PC-3 (cell line): ENCODE data around the gene SMARCD1. TPM values are rescaled to one million over a fixed set of nuclear protein-coding genes. Genes with fewer than 3 reads are reported as not detected.

Source experiments
- ATAC-seq: fragments of 200-7000 bp; cut with Tn5 transposase; 2 replicates; pipeline ENCODE4 v1.9.1; 2020; ENCODE audit warnings: mild to moderate bottlenecking, moderate library complexity
- BruUV-seq: library from RNA; stranded (reverse); fragments of 400-500 nt; replicated peaks from 2 replicates; lab custom pipeline; 2021; lab: Mats Ljungman, UMichigan
- CTCF ChIA-PET: fragments of 300-600 bp; sonication (Branson Sonifier 250); formaldehyde crosslinking; loops from one replicate; lab custom pipeline; 2022; ENCODE audit warnings: antibody characterized with exemption; lab: Charles Lee
- POLR2A ChIA-PET: fragments of 300-600 bp; sonication (Branson Sonifier 250); formaldehyde crosslinking; loops from one replicate; lab custom pipeline; 2022; ENCODE audit warnings: antibody characterized with exemption; ENCODE audit not compliant: unreplicated experiment; lab: Charles Lee
- DNase-seq: peaks from one replicate; pipeline ENCODE4 v3.0.0-alpha.2; 2015
- H2AFZ ChIP-seq: fragments of 300-600 bp; sonication (generic); 2 replicates; pipeline ENCODE4 v1.6.0; 2016; ENCODE audit warnings: antibody characterized with exemption, low read length
- H3F3A ChIP-seq: fragments of 300-600 bp; sonication (generic); one replicate; pipeline ENCODE4 v1.6.0; 2017; ENCODE audit warnings: antibody characterized with exemption, low read length, control low read depth, mild to moderate bottlenecking; ENCODE audit not compliant: unreplicated experiment
- H3K27ac ChIP-seq: fragments of 300-600 bp; sonication (generic); 2 replicates; pipeline ENCODE4 v1.5.1; 2016; ENCODE audit warnings: mild to moderate bottlenecking, low read length
- H3K27me3 ChIP-seq: fragments of 300-600 bp; sonication (generic); 2 replicates; pipeline ENCODE4 v1.6.1; 2016; ENCODE audit warnings: low read length, mixed read lengths
- H3K36me3 ChIP-seq: fragments of 300-600 bp; sonication (generic); 2 replicates; pipeline ENCODE4 v1.6.1; 2016; ENCODE audit warnings: low read depth, mixed run types, low read length, mixed read lengths
- H3K4me1 ChIP-seq: fragments of 300-600 bp; sonication (generic); 2 replicates; pipeline ENCODE4 v1.5.1; 2016; ENCODE audit warnings: low read length; ENCODE audit not compliant: insufficient read depth
- H3K4me2 ChIP-seq: fragments of 300-600 bp; sonication (generic); 2 replicates; pipeline ENCODE4 v1.6.0; 2016; ENCODE audit warnings: low read length
- H3K4me3 ChIP-seq: fragments of 300-600 bp; sonication (generic); 2 replicates; pipeline ENCODE4 v1.5.1; 2016; ENCODE audit warnings: mild to moderate bottlenecking, low read length, mixed read lengths
- H3K79me2 ChIP-seq: fragments of 300-600 bp; sonication (generic); 2 replicates; pipeline ENCODE4 v1.6.1; 2017; ENCODE audit warnings: low read length, mixed read lengths
- H3K9ac ChIP-seq: fragments of 300-600 bp; sonication (generic); 2 replicates; pipeline ENCODE4 v1.6.0; 2016; ENCODE audit warnings: mild to moderate bottlenecking, low read length
- H3K9me2 ChIP-seq: fragments of 300-600 bp; sonication (generic); replicated peaks from 2 replicates; pipeline ENCODE4 v1.6.1; 2016; ENCODE audit warnings: mixed run types, low read length, mixed read lengths
- H3K9me3 ChIP-seq: fragments of 300-600 bp; sonication (generic); 2 replicates; pipeline ENCODE4 v1.6.1; 2016; ENCODE audit warnings: low read length, mixed read lengths
- H4K20me1 ChIP-seq: fragments of 300-600 bp; sonication (generic); 2 replicates; pipeline ENCODE4 v1.6.1; 2016; ENCODE audit warnings: low read length, mixed read lengths
- CTCF ChIP-seq: fragments of 300-600 bp; sonication (generic); conservative IDR thresholded peaks from 2 replicates; pipeline ENCODE4 v1.5.1; 2017; ENCODE audit warnings: antibody characterized with exemption, low read depth, mild to moderate bottlenecking, low read length
- EZH2 ChIP-seq: fragments of 300-600 bp; sonication (generic); IDR thresholded peaks from one replicate; pipeline ENCODE4 v1.6.1; 2017; ENCODE audit warnings: antibody characterized with exemption, mild to moderate bottlenecking, low read length; ENCODE audit not compliant: unreplicated experiment
- EZH2phosphoT487 ChIP-seq: fragments of 300-600 bp; sonication (generic); IDR thresholded peaks from 2 replicates; pipeline ENCODE4 v1.6.1; 2018; ENCODE audit warnings: mild to moderate bottlenecking, antibody characterized with exemption, low read length, borderline replicate concordance
- intact Hi-C: fragments of 100-400 bp; cut with micrococcal nuclease; formaldehyde crosslinking; loops from 2 replicates; pipeline ENCODE4 v1.9.0; 2023
- total RNA-seq: library from RNA; depleted of rRNA; stranded (reverse); fragments of >200 nt; gene quantifications from 2 replicates; pipeline ENCODE4 v1.2.3, GENCODE V29; 2014

The SMARCD1 gene
- total RNA-seq, 1 experiment from 2014 or later: 105 TPM

- ATAC-seq (no peak), DNase-seq (no peak)
- Histone ChIP-seq H4K20me1 (no peaks in the 10 kb centered on the region), H3K79me2 (no peaks in the 10 kb centered on the region), H3K9ac (no peak overlapping the region), H3K4me3 (no peak overlapping the region), H3K36me3 (no peaks in the 10 kb centered on the region), H2AFZ (no peak overlapping the region), H3K9me3 (no peaks in the 10 kb centered on the region), H3K27ac (no peak overlapping the region), H3K9me2 (no peaks in the 10 kb centered on the region), H3K4me2 (no peak overlapping the region), H3K27me3 (no peaks in the 10 kb centered on the region), H3F3A (no peaks in the 10 kb centered on the region), H3K4me1 (no peaks in the 10 kb centered on the region)
- ChIA-PET CTCF (no interaction called here), POLR2A (no interaction called here)
- no peak for TF ChIP-seq CTCF
- TF ChIP-seq EZH2phosphoT487: no peak
- TF ChIP-seq EZH2: no peak
- intact Hi-C loops: no loop called here
- no TSS peak for BruUV-seq
These were observed 16.1 kb upstream of the SMARCD1 start for GRCh38 chr12:50069069-50069468.

GRCh38 chr12:50069539-50069938 lies 15.6 kb upstream of the SMARCD1 start:
- no peak overlapping the region for H3K27ac ChIP-seq
- no peaks in the 10 kb centered on the region for H3K9me2 ChIP-seq
- H4K20me1 ChIP-seq: no peaks in the 10 kb centered on the region
- ATAC-seq (no peak), DNase-seq (no peak)
- H3K4me3 ChIP-seq: no peak overlapping the region
- no peaks in the 10 kb centered on the region for H3K4me1 ChIP-seq
- H3K36me3 ChIP-seq: no peaks in the 10 kb centered on the region
- H3K9ac ChIP-seq: no peak overlapping the region
- POLR2A ChIA-PET: no interaction called here
- H3F3A ChIP-seq: no peaks in the 10 kb centered on the region
- H3K4me2 ChIP-seq: no peak overlapping the region
- CTCF ChIA-PET: interaction anchor here (1.2 kb wide), 1 partner anchor 13 kb away, joined by 7 read pairs; no protein-coding TSS in a partner anchor
- H2AFZ ChIP-seq: no peak overlapping the region
- BruUV-seq: no TSS peak
- H3K9me3 ChIP-seq: no peaks in the 10 kb centered on the region
- no peak for TF ChIP-seq CTCF
- no peak for TF ChIP-seq EZH2
- no peak for TF ChIP-seq EZH2phosphoT487
- no peaks in the 10 kb centered on the region for H3K79me2 ChIP-seq
- intact Hi-C loops: no loop called here
- no peaks in the 10 kb centered on the region for H3K27me3 ChIP-seq

- Histone ChIP-seq H3K27me3 (no peaks in the 10 kb centered on the region), H3K9me2 (no peaks in the 10 kb centered on the region), H3K4me2 (no peak overlapping the region), H3K9me3 (no peaks in the 10 kb centered on the region), H3K9ac (no peak overlapping the region), H4K20me1 (no peaks in the 10 kb centered on the region), H3F3A (no peaks in the 10 kb centered on the region), H2AFZ (peak overlapping the region; percentile 47), H3K27ac (no peak overlapping the region), H3K79me2 (no peaks in the 10 kb centered on the region), H3K4me3 (no peak overlapping the region), H3K4me1 (peaks cover 3% of the 10 kb centered on the region), H3K36me3 (no peaks in the 10 kb centered on the region)
- ChIA-PET CTCF (interaction anchor here (0.5 to 2.2 kb wide), 19 partner anchors 14 to 1631 kb away, joined by 3 to 38 read pairs (median 7); partner anchors contain the start of genes COX14 and SMARCD1), POLR2A (no interaction called here)
- peak; percentile 86 for DNase-seq
- intact Hi-C loops: loop anchor here (1.0 to 2.0 kb wide), 2 partner anchors 32 to 103 kb away; no protein-coding TSS in a partner anchor
- TF ChIP-seq EZH2phosphoT487: no peak
- TF ChIP-seq CTCF: peak; percentile 93
- TF ChIP-seq EZH2: no peak
- ATAC-seq: peak; percentile 73
- no TSS peak for BruUV-seq
These were observed 14.7 kb upstream of the SMARCD1 start for GRCh38 chr12:50070314-50071060.
